Suprapubic skin (tissue), 4 donors: ENCODE data around the gene PKP3. TPM values are rescaled to one million over a fixed set of nuclear protein-coding genes. Genes with fewer than 3 reads are reported as not detected.

Experiments used
- DNase-seq, 2 donors: peaks; one replicate each; pipeline ENCODE4 v3.0.0-alpha.2; 2019; ENCODE audit warnings: low spot score in 2 of 2
- H3K27ac ChIP-seq: fragments of 200-600 bp; sonication (generic); one replicate; pipeline ENCODE4 v1.5.1; 2019
- H3K27me3 ChIP-seq: fragments of 200-600 bp; sonication (generic); one replicate; pipeline ENCODE4 v1.5.1; 2019
- H3K36me3 ChIP-seq: fragments of 200-600 bp; sonication (generic); one replicate; pipeline ENCODE4 v1.5.1; 2019
- H3K4me1 ChIP-seq: fragments of 200-600 bp; sonication (generic); one replicate; pipeline ENCODE4 v1.5.1; 2019
- H3K4me3 ChIP-seq: fragments of 200-600 bp; sonication (generic); one replicate; pipeline ENCODE4 v1.5.1; 2019; ENCODE audit warnings: mild to moderate bottlenecking
- H3K9me3 ChIP-seq: fragments of 200-600 bp; sonication (generic); one replicate; pipeline ENCODE4 v1.5.1; 2019
- EP300 ChIP-seq: sonication (generic); formaldehyde crosslinking; IDR thresholded peaks from one replicate; pipeline ENCODE4 v1.6.1; 2017; ENCODE audit warnings: antibody characterized with exemption
- POLR2A ChIP-seq, 2 donors: fragments of 450-650 bp; IDR thresholded peaks; one replicate each; pipeline ENCODE4 v1.6.1; 2017; ENCODE audit warnings: antibody characterized with exemption in 2 of 2, mild to moderate bottlenecking in 2 of 2, moderate library complexity in 2 of 2
- POLR2AphosphoS5 ChIP-seq, 3 donors: sonication (generic); formaldehyde crosslinking; IDR thresholded peaks; one replicate each; pipeline ENCODE4 v1.6.1; 2017; ENCODE audit warnings: antibody characterized with exemption in 3 of 3
- WGBS: methylation state at CpG from one replicate; pipeline ENCODE4 v1.1.5; 2018; 5-methylcytosine and 5-hydroxymethylcytosine counted together
- total RNA-seq, 4 donors: library from RNA; depleted of rRNA; stranded (reverse); fragments of >200 nt; gene quantifications; one replicate each; pipeline ENCODE4 v1.1.0, GENCODE V29; 2016
- TF ChIP-seq, protein P1 (sequence below), 2 donors: fragments of 200-600 bp in 1 of 2; fragments of 450-650 bp in 1 of 2; sonication (generic) in 1 of 2; IDR thresholded peaks; one replicate each; pipeline ENCODE4 v1.5.1; 2016 to 2019; ENCODE audit warnings: antibody characterized with exemption in 2 of 2, mild to moderate bottlenecking in 1 of 2, moderate library complexity in 1 of 2

PKP3 gene
- total RNA-seq, 4 donors from 2014 or later = 318 to 486 (median 428) TPM

DNA sequence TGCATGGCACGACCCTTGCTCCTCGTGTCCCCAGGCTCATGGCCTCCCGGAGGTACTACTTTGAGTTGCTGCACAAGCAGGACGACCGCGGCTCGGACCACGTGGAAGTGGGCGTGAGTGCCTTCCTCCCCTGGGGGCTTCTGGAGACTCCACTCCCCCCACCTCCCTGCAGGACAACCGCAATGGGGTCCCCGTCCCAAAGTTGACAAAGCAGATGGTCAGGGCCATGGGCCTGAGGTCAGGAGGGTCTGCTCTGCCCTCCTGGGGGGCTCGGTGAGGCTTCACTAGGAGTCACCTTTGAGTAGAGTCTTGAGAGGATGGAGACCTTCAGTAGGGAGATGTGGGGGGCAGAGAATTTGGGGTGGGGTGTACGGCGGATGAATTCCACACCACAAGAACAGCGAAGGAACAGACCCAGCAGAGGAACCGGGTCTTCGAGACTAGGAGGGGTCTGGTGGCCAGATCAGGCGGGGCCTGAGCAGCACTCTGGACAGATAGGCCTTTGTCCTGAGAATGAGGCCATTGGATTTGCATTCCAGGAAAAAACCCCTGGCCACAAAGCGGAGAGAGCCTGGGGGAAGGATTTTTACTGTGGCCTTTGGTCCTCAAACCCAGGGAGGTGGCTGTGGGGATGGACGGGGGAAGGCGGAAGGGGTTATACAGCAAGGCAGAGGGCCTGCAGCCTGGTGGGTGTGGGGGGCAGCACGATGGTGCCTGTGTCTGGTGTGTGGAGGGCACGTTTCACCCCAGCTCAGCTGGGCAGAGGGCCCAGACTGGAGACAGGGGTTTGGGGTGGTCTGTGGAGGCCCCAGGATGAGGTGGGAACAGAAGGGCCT lies 20.1 kb upstream of the PKP3 start:
- Histone ChIP-seq H3K4me1 (peaks cover 11% of the 10 kb centered on the region), H3K9me3 (no peaks in the 10 kb centered on the region), H3K36me3 (no peaks in the 10 kb centered on the region), H3K27ac (no peak overlapping the region), H3K27me3 (peaks cover 9% of the 10 kb centered on the region), H3K4me3 (no peak overlapping the region)
- TF ChIP-seq, protein P1, sequence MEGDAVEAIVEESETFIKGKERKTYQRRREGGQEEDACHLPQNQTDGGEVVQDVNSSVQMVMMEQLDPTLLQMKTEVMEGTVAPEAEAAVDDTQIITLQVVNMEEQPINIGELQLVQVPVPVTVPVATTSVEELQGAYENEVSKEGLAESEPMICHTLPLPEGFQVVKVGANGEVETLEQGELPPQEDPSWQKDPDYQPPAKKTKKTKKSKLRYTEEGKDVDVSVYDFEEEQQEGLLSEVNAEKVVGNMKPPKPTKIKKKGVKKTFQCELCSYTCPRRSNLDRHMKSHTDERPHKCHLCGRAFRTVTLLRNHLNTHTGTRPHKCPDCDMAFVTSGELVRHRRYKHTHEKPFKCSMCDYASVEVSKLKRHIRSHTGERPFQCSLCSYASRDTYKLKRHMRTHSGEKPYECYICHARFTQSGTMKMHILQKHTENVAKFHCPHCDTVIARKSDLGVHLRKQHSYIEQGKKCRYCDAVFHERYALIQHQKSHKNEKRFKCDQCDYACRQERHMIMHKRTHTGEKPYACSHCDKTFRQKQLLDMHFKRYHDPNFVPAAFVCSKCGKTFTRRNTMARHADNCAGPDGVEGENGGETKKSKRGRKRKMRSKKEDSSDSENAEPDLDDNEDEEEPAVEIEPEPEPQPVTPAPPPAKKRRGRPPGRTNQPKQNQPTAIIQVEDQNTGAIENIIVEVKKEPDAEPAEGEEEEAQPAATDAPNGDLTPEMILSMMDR (IDR thresholded peaks at IDR 0.05) = no peak
- TF ChIP-seq POLR2AphosphoS5 (IDR thresholded peaks at IDR 0.05) (no peak), POLR2A (IDR thresholded peaks at IDR 0.05) (no peak), EP300 (no peak)
- WGBS = 80% methylated on average over 22 of the region's 23 CpGs
- DNase-seq = no peak

DNA sequence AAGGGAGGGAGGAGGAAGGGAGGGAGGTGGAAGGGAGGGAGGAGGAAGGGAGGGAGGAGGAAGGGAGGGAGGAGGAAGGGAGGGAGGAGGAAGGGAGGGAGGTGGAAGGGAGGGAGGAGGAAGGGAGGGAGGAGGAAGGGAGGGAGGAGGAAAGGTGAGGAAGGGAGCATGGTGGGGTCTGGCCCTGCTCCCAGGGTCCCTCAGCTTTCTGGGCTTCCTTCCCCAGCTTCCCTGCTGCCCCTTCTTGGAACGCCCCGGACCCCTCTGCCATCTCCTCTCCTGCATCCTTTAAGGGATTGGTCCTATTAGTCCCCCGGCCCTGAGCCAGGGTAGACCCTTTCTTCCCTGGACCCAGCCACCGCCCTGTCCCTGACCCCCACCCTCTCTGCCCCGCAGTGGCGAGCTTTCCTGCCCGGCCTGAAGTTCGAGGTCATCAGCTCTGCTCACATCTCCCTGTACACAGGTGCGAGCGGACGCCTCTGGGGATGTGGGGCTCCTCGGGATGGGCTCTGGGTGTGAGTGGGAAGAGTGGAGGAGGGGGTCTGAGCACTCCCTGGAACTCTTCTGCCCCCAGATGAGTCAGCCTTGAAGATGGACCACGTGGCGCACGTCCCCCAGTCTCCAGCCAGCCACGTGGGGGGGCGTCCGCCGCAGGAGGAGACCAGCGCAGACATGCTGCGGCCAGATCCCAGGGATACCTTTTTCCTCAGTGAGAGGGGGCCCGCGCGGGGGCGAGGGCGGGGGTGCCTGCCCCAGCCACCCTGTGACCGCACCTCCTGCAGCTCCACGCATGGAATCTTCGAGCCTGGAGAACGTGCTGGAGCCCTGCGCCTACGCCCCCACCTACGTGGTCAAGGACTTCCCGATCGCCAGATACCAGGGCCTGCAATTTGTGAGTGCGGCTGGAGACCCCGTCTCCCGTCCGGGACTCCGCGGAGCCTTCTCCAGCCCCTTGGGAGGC lies 18.7 kb upstream of the PKP3 start:
- WGBS = 91% methylated on average over 31 of the region's 41 CpGs
- Histone ChIP-seq H3K4me3 (no peak overlapping the region), H3K4me1 (peaks cover 5% of the 10 kb centered on the region), H3K27me3 (peaks cover 10% of the 10 kb centered on the region), H3K36me3 (no peaks in the 10 kb centered on the region), H3K27ac (no peak overlapping the region), H3K9me3 (no peaks in the 10 kb centered on the region)
- TF ChIP-seq POLR2AphosphoS5 (IDR thresholded peaks at IDR 0.05) (no peak), EP300 (no peak), POLR2A (IDR thresholded peaks at IDR 0.05) (no peak)
- TF ChIP-seq, protein P1 (IDR thresholded peaks at IDR 0.05) = no peak
- DNase-seq = no peak

DNA sequence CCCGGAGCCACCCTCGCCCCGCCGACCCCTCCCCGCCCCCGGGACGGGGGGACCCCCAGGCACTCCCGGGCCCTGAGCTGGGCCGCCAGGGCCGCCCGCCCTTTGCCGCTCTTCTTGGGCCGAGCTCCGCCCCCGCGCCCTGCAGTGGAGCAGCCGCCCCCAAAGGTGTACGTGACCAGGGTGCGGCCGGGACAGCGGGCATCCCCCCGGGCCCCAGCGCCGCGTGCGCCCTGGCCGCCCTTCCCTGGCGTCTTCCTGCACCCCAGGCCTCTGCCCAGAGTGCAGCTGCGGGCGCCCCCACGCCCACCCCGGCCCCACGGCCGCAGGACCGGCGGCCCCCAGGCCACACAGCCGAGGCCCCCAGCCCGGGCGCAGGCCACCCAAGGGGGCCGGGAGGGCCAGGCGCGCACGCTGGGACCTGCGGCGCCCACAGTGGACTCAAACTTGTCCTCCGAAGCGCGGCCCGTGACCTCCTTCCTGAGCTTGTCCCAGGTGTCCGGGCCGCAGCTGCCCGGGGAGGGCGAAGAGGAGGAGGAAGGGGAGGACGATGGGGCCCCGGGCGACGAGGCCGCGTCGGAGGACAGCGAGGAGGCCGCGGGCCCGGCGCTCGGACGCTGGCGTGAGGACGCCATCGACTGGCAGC lies 17.4 kb upstream of the PKP3 start:
- H3K27ac ChIP-seq = no peak overlapping the region
- WGBS = 94% methylated on average over 33 of the region's 70 CpGs
- no peak for DNase-seq
- H3K27me3 ChIP-seq = peaks cover 13% of the 10 kb centered on the region
- H3K36me3 ChIP-seq = no peaks in the 10 kb centered on the region
- no peaks in the 10 kb centered on the region for H3K9me3 ChIP-seq
- no peaks in the 10 kb centered on the region for H3K4me1 ChIP-seq
- H3K4me3 ChIP-seq = no peak overlapping the region
- TF ChIP-seq, protein P1 (IDR thresholded peaks at IDR 0.05) = no peak
- TF ChIP-seq POLR2AphosphoS5 (IDR thresholded peaks at IDR 0.05) = no peak
- TF ChIP-seq POLR2A (IDR thresholded peaks at IDR 0.05) = no peak
- no peak for TF ChIP-seq EP300

DNA sequence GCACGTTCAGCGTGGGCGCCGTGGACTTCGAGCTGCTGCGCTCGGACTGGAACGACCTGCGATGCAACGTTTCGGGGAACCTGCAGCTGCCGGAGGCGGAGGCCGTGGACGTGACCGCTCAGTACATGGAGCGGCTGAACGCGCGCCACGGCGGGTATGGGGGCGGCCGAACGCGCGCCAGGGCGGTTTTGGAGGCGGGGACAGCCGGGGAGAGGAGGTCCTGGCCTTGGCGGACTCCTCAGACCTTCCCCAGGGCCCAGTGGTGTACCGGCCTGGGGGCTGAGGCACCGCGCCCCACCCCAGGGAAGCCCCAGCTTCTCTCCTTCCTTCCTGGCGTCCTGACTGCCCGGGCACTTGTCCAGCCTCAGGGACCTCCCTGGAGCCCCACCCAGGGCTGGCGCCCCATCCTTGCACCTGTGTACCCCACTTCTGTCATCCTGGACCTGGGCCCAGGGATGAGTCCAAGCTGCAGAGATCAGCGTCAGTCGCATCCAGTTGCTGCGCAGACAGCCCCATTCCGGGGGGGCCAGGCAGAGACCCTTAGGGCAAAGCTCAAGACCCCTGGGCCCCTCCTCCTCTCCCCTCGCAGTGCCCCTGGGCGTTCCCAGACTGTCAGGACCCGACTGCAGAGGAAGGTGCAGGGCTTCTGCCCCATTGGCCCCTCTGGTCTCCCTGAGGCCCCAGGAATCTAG lies 16.7 kb upstream of the PKP3 start:
- Histone ChIP-seq H3K9me3 (no peaks in the 10 kb centered on the region), H3K36me3 (no peaks in the 10 kb centered on the region), H3K27ac (no peak overlapping the region), H3K27me3 (peaks cover 13% of the 10 kb centered on the region), H3K4me3 (no peak overlapping the region), H3K4me1 (no peaks in the 10 kb centered on the region)
- TF ChIP-seq POLR2AphosphoS5 (IDR thresholded peaks at IDR 0.05) (no peak), POLR2A (IDR thresholded peaks at IDR 0.05) (no peak), EP300 (no peak)
- TF ChIP-seq, protein P1 (IDR thresholded peaks at IDR 0.05) = no peak
- no peak for DNase-seq
- WGBS = 87% methylated on average over 34 of the region's 44 CpGs
